DMS114 treated with DMSO at 0.1 percent for 48 hours (cell line): ENCODE data around the gene ZNF3.

Experiments
- DNase-seq: peaks from one replicate; lab custom pipeline; 2025; ENCODE audit not compliant: unreplicated experiment; lab: John Stamatoyannopoulos, UW

ZNF3 gene

GRCh38 chr7:100109521-100110163, 28.1 kb upstream of the ZNF3 start:
- DNase-seq: no peak

GRCh38 chr7:100107890-100108289, 26.4 kb upstream of the ZNF3 start:
- no peak for DNase-seq

- DNase-seq: no peak
Observed at GRCh38 chr7:100107125-100107737, 25.7 kb upstream of the ZNF3 start.

- DNase-seq: no peak
Observed at GRCh38 chr7:100106633-100107032, 25.1 kb upstream of the ZNF3 start.

- DNase-seq: no peak
Observed at GRCh38 chr7:100105534-100105933, 24.0 kb upstream of the ZNF3 start.

- DNase-seq: no peak
Observed at GRCh38 chr7:100102950-100103840, 21.7 kb upstream of the ZNF3 start.

GRCh38 chr7:100101016-100101862, 19.7 kb upstream of the ZNF3 start, which contains the start of the genes AP4M1 and MCM7:
TSS of gene AP4M1 (plus strand) at chr7:100101643. CDS start at chr7:100101715, 72 bp downstream.
TSS of gene MCM7 (minus strand) at chr7:100101397. CDS start at chr7:100101294, 103 bp downstream.
- DNase-seq: peak; percentile 94

- peak; percentile 84 for DNase-seq
Observed at GRCh38 chr7:100100420-100101015, 19.0 kb upstream of the ZNF3 start.

GRCh38 chr7:100099452-100099851, 17.9 kb upstream of the ZNF3 start:
- no peak for DNase-seq

GRCh38 chr7:100098913-100099312, 17.4 kb upstream of the ZNF3 start:
- DNase-seq: no peak

- no peak for DNase-seq
Observed at GRCh38 chr7:100095704-100096103, 14.2 kb upstream of the ZNF3 start.

GRCh38 chr7:100095289-100095688, 13.8 kb upstream of the ZNF3 start:
- DNase-seq: no peak

GRCh38 chr7:100093925-100094486, 12.5 kb upstream of the ZNF3 start:
- peak; percentile 11 for DNase-seq

- DNase-seq: no peak
Observed at GRCh38 chr7:100093498-100093897, 12.0 kb upstream of the ZNF3 start.

- no peak for DNase-seq
Observed at GRCh38 chr7:100093054-100093453, 11.5 kb upstream of the ZNF3 start.

- no peak for DNase-seq
Observed at GRCh38 chr7:100091411-100092181, 10.1 kb upstream of the ZNF3 start.

- DNase-seq: no peak
Observed at GRCh38 chr7:100090527-100091410, 9.2 kb upstream of the ZNF3 start.

- DNase-seq: no peak
Observed at GRCh38 chr7:100089458-100090196, 8.1 kb upstream of the ZNF3 start.
